CD4-positive, alpha-beta T cell treated with Interleukin-6 at 100 ng/mL for 8 hours (primary cell): ENCODE measurements around the gene NTHL1.

Experiments used
- DNase-seq: peaks from one replicate; pipeline ENCODE4 v3.0.0-alpha.2; 2020; ENCODE audit warnings: mixed read lengths, low spot score

NTHL1 gene

GRCh38 chr16:1991948-1992703 is 55.5 kb downstream of the NTHL1 start:
- peak; percentile 98 for DNase-seq

GRCh38 chr16:1991588-1991947 is 56.1 kb downstream of the NTHL1 start:
- no peak for DNase-seq

DNA sequence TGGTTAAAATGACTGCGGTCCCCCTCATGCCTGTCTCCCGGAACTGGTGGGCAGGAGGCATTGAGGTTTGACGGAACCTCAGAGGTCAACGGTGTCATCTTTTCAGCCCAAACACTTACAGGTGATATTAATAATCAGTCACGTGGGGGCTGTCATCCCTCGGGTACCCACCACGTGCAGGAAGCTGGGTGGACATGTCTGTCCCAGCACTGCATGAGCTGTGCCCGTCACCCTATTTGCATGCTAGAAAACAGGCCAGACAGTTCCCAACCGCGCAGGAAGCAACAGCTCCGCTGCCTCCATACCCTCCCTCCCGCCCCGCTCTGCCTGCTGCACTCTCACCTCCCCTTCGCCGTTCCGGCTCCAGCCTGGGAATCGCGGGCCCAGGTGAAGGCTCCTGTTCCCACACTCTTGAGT is 56.5 kb downstream of the NTHL1 start:
- DNase-seq, result peak; percentile 44

- DNase-seq, result no peak
Observed at GRCh38 chr16:1990351-1991134, 57.1 kb downstream of the NTHL1 start.

DNA sequence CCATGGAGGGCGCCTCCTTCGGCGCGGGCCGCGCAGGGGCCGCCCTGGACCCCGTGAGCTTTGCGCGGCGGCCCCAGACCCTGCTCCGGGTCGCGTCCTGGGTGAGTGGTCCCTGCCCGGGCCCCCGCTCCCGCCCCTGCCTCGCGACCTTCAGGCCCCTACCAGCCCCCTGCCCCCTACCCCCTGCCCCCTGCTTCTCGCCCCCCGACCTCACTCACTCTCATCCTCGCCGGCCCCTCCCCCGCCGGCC is 57.6 kb downstream of the NTHL1 start:
- no peak for DNase-seq
